Testis (tissue), 2 donors: Measurements from ENCODE around the gene ELOA.
"Not testable (repeated sequence)": the region's sequence is repeated elsewhere in the genome, so short reads cannot be mapped to it uniquely, and the experiment has no call there.

Source experiments
- CTCF ChIP-seq, 3 experiments: fragments of 450-650 bp in 2 of 3; fragments of 200-600 bp in 1 of 3; sonication (generic) in 1 of 3; IDR thresholded peaks; one replicate each; pipeline ENCODE4 v1.5.1; 2016 to 2019; ENCODE audit warnings: antibody characterized with exemption in 3 of 3, mild to moderate bottlenecking in 2 of 3, moderate library complexity in 1 of 3
- POLR2A ChIP-seq: fragments of 450-650 bp; IDR thresholded peaks from one replicate; pipeline ENCODE4 v1.6.1; 2017; ENCODE audit warnings: antibody characterized with exemption, mild to moderate bottlenecking, moderate library complexity

DNA sequence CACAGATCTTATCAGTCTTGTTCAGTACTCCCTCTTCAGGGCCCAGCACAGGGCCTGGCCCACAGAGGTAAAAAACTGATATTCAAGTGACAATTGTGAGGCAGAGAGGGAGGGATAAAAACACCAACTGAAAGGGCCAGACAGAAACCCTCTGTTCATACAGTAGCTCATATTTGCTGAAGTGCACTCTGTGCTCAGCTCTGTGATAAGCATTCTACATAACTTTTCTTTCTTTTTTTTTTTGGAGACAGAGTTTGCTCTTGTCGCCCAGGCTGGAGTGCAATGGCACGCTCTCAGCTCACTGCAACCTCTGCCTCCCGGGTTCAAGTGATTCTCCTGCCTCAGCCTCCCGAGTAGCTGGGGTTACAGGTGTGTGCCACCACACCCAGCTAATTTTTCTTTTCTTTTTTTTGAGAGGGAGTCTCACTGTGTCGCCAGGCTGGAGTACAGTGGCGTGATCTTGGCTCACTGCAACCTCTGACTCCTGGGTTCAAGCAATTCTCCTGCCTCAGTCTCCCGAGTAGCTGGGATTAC lies 59.6 kb downstream of the ELOA start:
- not testable (repeated sequence) for TF ChIP-seq CTCF (IDR thresholded peaks at IDR 0.05); POLR2A
